ENCODE measurements around the gene DNAJA4. TPM values are rescaled to one million over a fixed set of nuclear protein-coding genes. Genes with fewer than 3 reads are reported as not detected.

Gene DNAJA4
- total and polyA plus RNA-seq, 2 of the 8 experiments (the other 6 are each of a cell fraction or from before 2014, with no cell fraction given) = 3.6 to 6.2 TPM

DNA sequence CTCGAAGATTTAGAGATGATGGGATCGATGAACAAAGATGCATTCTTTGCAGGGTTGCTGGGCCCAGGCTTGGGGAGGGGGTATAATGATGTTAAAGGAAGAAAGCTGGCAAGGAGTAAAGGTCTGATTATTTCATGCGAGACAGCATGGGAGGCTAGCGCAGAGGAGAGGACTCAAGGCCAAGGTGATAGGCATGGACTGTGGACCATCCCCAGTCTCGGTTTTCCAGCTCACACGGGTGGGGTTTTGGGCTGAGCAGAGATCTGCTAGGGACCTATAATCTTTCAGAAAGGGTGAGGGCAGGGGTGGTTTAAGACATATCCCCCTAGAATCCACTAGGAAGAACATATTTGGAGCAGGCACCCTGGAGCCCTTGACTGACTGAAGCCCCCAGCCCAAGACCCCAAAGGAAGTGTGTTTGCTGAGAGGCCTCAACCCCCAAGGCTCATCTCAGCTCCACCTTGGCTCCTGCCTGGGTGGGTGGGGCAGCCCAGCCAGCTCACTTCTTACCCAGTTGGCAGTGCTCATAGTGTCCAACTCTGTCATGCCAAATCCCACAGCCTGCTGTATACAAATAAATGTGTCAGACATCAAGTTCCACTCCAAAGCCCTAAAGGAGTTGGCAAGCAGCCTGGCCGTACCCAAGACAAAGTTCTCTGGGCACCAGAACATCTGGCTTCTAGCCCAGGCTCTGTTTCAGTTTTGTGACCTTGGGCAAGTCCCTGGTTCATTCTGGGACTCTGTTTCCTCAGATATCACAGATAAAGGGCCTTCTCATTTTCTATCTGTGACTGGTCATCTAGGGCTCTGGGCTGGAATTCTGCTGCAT is 47.9 kb upstream of the DNAJA4 start (continued):
- TF ChIP-seq SIX5 (IDR thresholded peaks at IDR 0.05; ENCODE audit: low read depth, low read length) = no peak
